DMS53 treated with DMSO at 0.1 percent for 48 hours (cell line): Measurements from ENCODE around the gene GMPR2.

Experiments
- DNase-seq: peaks from one replicate; lab custom pipeline; 2025; ENCODE audit not compliant: unreplicated experiment; lab: John Stamatoyannopoulos, UW

The GMPR2 gene

DNA sequence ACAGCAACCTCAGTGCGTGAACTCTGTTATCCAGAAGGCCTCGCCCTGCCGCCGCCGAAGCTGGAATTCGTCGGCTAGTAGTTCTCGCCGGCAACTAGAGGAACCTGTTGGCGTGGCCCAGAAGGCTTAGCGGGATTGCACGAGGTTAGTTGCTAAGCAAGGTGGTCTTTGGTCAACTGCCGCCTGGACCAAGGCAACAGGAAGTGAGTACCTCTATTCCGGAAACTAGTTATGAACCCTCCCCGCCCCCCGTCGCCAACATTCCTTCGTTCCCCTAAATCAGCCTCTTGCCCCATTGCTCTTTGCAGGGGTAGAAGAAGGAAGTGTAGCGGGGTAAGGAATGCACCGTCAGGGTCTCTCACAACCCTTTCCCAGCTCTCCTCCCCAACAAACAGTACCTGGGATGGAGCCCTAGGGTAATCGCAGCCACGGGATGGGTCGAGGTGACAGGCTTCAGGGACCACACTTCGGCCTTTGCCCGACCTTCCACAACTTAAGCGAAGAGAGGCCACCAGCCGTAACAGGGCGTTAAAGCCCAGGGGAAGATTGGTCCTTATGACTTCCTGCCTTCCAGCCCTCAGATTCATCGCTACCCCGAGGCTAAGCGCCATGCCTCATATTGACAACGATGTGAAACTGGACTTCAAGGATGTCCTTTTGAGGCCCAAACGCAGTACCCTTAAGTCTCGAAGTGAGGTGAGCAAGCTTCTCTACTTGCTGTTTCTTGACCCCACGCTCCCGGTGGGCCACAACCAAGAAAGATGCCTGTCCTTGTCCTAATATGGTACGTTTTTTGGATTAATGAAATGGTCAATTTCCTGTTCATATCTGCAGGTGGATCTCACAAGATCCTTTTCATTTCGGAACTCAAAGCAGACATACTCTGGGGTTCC, at the start of gene GMPR2:
Gene GMPR2, plus strand, starts transcription at position 285 of the 893 bp plus-strand sequence. Its CDS starts 325 bp downstream, at position 610.
- no peak for DNase-seq

DNA sequence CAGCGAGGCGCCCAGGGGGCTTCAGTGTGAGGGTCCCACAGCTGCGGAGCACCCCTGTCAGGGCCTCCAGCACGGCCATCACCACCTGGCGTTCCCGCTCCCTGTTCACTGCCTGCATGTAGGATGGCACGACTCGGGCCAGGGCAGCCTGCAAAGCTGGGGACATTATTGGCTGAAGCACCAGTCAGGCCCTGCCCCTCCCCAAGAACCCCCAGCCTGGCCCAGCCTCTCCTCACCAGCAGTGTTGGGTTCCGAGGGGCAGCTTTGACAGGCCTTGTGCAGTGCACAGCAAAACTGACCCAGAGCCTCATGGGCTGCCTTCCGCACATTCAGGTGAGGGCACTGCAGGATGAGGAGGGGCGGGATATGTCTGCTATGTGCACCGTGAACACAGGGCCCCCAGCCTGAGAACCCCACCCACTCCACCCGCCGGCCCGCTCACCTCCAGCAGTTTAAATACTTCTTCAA, 49.7 kb upstream of the GMPR2 start:
- DNase-seq: no peak

DNA sequence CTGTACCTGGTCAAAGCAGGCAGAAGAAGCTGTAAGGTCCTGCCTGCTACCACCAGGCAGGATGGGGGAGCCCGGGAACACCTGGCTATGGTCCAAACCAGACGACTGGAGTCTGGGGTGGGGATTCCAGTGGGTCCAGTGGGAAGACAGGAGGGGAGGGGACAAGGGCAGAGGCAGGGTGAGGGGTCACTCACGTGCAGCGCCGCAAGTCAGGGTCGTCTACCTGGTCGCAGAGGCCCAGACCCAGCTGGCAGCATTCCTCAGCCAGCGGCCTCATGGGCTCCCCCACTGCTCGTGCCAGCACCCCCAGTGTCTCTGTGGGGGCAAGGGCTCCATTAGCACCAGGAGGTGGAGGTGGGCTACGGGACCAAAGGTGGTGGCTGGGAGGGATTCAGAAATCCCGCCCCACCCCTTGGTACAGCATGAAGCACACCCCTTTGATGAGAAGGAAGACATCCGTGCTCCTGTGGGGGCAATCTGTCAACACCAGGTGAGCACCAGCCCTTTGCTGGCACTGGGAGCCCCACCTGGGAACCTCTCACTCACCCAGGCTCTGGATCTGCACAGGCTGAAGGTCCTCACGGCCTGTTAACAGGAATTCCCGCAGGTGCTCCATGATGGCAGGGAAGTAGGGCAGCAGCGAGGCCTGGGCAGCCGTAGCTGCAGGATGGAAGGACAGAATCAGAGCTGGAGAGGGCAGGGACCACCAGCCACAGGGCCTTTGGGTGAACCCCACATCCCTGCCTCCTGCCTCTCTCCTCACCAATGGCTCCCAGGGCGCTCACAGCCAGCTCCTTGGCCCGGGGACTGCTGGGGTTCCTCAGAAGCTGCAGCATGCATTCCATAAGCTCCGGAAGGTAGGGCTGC, 48.4 kb upstream of the GMPR2 start:
- no peak for DNase-seq

DNA sequence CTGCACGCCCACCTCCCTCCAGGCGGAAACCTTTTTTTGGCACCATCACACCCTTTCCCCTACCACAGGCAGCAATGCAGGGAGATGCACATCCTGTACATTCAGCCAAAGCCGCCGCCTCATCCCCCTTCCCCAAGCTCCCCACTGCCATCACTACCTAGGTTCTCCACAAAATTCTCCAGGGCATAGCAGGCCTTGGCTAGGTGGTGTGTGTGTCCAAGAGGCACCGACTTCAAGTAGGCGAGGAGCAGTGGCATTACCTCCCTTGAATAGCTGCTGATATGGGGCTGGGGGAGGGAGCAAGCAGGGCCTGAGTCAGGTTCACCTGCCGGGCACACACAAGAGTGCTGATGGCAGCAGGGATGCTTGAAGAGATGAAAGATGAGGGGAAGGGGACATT, 47.7 kb upstream of the GMPR2 start:
- DNase-seq: no peak

DNA sequence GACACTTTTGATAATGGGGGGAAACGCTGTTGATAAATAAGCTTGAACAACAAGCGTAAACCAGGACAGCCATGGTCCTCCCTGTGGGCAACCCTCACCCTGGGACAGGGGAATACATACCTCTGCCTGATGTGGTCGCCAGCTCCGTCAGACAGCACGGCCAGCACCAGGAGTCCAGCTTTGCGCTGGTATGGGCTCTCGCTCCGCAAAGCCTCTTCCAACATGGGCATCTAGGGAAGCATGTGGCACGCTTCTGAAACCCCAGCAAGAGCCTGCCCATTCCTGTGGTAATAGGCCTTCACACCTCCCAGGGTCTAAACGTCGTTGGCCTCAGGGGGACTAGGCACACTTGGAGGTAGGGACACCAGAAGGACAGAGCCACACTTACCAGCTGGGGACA, 47.0 kb upstream of the GMPR2 start:
- DNase-seq: no peak

DNA sequence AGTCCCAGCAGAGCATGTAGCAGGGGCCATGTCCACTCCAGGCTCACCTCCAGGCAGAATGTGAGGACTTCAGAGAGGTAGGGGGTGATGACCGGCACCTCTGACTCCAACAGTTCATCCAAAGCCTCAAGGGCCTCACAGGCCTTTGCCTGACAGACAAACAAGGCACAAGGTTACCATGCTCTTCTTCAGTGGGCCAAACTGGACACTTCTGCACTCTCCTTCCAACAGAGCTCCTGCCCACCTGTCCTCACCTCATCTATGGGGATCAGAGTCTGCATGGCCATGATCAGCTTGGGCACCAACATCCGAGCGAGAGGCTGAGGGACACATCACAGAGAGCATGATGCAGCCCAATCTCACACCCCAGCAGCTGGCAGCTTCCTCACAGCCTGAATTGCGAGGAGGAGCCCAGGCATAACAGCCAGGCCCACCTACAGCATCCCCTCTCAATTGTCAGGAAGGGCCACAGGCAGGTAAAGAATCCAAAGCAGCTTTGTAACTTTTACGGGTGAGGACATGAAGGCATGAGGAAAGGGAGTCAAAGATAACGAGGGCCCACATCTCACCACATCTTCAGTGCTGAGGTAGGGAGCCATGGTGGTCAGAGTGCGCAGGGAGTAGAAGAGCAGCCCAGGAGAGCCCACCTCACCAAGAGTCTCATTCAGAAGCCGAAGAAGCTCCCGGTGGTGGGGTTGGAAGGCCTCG, 45.7 kb upstream of the GMPR2 start:
- no peak for DNase-seq

DNA sequence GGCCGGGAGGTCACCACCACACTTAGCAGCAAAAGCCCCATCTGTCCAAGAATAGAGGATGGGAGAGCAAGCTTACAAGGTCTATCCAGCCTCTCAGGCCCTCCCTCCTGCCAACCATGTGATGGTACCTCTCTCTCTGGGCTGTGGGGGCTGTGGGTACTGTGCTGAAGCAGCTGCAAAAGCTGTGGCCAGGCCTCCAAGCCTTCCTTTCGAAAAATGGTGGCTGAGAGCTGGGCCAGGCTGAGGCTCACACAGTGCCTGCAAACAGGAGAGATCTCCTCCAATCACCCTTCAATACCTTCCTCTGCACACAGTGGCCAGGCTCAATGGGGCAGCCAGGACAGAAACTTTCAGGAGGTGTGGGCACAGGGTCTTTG, 45.2 kb upstream of the GMPR2 start:
- DNase-seq: no peak

DNA sequence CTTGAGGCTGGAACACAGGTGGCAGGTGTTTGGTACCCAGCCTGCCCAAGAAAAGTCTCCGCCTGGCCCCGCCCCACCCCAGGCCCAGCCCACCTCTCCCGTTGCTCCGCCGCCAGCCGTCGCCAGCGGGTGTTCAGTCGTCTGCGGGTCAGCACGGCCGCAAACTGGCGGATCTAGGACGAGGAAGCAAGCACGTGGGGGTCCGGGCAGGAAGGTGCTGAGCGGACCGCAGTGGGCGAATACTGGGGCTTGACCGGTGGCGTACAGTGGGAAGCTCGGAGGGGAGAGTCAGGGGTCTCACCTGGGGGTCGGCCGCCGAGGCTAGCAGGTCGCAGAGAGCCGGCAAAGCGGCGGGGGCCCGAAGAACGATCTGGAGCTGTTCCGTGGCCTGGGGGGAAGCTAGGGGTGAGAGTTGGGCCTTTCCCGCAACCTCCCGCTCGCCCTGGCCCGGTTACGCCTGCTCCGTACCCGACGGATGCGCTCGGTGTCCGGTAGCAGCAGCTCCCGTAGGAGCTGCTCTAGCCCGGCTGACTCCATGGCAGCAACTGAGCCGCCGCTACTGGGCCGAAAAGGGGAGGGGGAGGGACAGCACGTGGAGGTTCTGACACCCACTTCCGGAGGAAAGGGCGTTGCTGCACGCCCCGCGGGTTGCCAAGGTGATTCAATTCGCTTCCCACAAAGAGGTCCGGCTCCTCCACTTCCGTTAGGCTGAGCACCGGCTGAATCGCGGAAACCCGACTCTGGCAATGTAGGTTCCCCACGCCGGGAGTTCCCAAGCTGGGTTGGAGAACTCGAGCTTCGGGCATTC, 44.3 kb upstream of the GMPR2 start, which contains the start of gene IPO4:
Gene IPO4, minus strand, starts transcription at position 566 of the 808 bp plus-strand sequence. Its CDS starts 29 bp downstream, at position 537.
- peak; percentile 87 for DNase-seq

DNA sequence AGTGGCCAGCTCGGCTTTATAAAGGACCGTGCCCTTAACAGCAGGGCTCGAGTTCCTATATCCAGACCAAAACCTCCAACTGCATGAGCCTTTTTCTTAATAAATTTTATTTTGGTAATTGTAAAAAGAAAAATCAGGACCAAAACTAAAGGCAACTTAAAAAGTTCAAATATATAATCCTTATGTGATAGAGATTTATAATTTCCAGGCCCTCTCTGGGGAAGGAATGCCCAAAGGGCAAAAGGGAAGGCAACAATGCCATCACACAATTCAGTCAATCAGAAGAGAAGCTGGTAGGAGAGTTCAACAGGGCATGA, 43.7 kb upstream of the GMPR2 start:
- no peak for DNase-seq

DNA sequence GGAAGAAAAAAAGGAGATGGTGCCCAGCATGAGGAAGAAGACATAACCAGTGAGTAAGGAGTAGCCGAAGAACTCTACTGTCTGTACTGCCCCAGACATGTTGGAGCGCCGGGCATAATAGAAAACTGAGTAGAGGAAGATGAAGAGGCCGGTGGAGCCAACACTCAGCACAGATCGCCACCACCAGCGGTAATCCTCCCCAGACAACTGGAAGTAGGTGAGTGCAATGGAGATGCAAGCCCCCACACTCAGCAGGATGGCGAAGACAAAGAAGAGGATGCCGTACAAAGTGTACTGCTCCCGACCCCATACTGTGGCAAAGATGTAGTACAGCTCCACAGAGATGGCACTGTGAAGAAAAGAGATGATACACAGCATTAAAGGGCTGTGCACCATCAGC, 43.3 kb upstream of the GMPR2 start:
- DNase-seq: no peak

DNA sequence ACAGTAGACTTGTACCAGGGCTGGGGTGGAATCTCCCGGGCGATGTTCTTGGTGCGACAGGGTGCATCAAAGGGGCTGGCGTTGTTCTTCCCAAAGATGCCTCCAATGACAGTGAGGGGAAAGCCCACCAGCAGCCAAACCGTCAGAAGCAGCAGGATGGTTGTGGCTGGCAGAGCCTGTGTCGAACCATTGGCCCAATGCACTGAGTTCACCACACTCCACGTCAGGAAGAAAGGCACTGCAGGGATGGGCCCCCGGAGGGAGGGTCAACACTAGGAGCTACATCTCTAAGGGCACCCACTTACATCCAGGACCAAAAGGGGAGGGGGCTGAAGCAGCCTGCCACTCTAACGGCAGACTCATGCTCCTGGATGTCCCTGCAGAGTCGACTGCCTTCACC, 42.3 kb upstream of the GMPR2 start:
- no peak for DNase-seq

DNA sequence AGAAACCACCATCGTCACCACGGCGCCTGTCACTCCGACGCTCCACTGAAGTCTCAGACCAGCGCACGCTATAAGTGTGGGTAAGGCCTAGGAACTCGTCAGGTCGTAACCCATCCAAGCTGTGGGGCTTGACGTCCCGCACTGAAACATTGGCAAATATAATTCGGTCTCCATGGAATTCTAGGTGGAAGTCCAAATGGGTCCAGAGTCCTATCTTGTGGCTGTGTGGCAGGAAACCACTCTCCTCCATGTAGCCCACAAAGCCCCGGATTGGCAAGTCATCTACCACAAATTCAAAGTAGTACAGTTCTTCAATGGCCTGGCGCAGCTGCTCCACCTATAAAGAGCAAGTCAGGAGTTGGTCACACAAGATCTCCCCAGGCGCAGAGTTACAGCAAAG, 39.8 kb upstream of the GMPR2 start:
- DNase-seq: no peak

DNA sequence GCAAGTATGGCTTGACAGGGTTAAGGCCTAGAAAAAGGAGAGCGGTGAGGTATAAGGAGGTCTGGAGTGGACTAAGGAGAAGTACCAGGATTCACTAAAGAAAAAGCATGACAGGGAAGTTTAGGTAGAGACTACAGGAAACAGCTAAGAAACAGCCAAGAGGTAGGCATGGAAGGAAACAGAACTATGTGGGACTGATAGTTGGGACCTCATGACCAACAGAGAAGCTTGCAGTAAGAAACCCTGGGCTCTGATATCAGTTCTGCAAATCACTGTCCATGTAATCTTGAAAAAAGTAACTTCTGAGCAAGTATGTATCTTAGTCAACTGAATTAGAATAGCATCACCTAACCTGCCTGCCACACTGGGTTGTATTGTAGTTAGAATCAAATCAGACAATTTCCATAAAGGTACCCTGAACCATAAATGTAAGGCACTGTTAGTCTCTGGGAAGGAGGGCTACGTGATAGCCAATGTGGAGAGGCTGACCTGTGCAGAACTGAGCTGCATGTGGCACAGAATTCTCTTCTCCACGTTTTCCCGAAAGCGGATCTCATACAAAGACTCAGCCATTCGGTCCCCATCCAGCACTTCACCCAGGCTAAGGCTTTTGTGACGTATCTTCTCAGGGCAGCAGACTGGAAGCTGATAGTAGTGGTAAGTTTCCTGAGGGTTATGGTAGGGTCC, 38.4 kb upstream of the GMPR2 start:
- DNase-seq: no peak

DNA sequence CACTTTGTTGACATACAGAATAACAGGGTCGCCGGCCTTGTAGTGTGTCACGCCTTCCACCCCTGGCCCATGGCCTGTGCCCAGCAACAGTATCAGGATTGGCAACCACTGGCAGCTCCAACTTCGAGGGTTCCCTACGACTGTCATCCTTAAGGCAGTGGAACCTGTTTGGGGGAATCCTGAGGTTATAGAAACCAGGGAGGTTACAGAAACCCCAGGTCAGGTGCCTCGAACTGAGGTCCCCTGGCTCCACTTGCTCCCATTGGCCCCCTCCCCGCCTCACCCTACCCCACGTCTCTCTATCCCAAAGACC, 37.9 kb upstream of the GMPR2 start:
- no peak for DNase-seq

DNA sequence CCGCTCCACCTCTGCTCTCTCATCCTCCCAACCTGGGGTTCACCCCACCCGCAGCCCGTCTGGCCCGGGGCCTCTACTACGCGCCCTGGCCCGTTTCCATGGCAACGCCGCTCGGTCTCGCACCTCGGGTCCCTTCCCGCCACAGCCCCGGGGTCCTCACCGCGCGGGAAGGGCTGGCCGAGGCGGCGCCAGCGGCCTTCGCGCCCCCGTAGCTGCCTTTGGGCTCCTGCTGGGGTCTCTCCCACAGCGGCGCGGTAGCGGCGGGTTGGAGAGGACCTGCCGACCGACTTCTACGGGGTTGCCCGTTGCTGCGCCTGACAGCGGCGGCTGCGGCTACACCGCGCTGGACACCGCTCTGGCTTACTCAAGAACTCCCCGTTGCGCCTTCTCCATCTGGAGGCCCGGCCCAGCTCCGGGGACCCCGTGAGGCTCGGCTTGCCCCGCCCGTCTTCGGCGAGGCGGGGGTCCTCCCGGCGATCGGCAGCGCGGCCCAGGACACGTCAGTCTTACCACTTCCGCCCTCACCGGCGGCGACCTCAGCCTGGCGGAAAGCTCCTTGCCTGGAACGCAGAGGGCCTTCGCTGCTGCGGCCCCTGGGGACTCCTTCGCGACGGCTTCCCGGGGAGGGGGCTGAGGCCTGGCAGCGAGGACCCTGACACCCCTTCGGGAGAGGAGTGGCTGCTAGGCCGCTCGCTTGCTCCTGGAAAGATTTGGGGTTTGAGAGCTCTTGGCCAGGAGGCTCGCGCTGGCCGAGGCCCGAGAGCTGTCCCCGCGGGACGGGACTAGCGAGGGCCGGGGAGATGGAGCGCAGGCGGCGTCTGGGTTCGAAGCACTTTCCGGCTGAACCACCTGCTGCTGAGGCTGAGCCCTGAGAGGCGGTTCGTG, 37.3 kb upstream of the GMPR2 start, which contains the start of gene TM9SF1:
Gene TM9SF1, minus strand, starts transcription at position 256 of the 885 bp plus-strand sequence. CDS start 422 bp downstream, outside the sequence.
- peak; percentile 60 for DNase-seq

DNA sequence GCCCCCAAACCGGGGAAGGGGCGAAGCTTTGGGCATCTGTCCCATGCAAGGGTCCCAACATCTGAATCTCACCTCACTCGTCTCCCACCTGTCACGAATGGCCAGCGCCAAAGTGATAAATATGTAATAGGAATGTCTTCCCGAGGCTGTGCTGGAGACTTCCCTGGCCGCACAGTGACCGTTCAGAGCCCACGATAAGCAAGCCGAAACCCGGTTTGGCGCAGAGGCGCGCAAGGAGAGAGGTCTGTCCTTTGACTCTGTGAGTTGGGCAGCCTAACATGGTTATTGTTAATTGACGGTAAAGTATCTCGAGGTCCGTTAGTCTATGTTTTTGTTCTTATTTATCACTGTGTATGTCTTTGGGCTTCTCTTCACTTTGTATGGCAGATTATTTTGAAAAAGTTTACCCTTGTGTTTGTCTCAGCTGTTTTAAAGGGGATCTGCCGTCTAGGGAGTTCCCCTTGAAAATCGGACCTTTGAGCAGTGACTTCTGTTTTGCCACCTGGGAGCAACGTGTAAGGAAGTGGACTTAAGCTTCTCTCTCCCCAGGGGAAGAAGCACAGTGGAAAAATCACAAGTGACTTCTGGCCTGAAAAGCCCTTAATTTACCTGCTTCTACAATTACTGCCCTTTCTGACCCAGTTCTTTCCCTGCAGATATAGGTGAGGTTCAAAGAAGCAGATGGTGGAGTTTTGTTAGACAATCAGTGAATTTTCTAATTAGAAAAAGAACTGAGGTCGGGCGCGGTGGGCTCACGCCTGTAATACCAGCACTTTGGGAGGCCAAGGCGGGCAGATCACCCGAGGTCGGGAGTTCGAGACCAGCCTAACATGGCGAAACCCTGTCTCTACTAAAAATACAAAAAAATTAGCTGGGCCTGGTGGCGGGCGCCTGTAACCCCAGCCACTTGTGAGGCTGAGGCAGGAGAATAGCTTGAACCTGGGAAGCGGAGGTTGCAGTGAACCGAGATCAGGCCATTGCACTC, 36.4 kb upstream of the GMPR2 start:
- DNase-seq: no peak

DNA sequence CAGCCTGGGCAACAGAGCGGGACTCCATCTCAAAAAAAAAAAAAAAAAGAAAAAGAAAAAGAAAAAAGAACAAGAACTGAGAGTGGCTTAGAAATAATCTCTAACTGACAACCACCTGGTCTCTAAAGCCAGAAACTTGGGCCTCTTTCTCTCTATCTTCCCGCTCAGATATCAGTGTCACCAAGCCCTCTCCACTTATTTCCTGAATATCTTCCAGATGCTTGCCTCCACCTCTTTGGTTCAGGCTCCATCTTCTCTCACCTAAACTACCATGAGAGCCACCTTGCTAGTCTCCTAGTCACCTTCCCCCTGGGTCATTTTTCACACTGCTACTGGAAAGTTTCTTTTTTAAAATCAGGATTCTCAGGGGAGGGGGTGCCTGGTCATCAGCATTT, 35.7 kb upstream of the GMPR2 start:
- no peak for DNase-seq
